CD14-positive monocyte (primary cell): ENCODE measurements around the gene GPR137B. TPM values are rescaled to one million over a fixed set of nuclear protein-coding genes. Genes with fewer than 3 reads are reported as not detected.
A peak's percentile ranks its signal among the peaks of the same experiment; 100 is the strongest.

ENCODE experiments used
- DNase-seq, 3 donors: peaks; one replicate each; pipeline ENCODE4 v3.0.0-alpha.2; 2011 to 2022
- H2AFZ ChIP-seq: 2 replicates; pipeline ENCODE4 v1.6.0; 2012; ENCODE audit warnings: mild to moderate bottlenecking, low read depth, low read length, inconsistent platforms; ENCODE audit not compliant: insufficient read depth, poor library complexity, severe bottlenecking
- H3K27ac ChIP-seq, 2 donors: 1 replicate in 1 of 2; 2 replicates in 1 of 2; pipeline ENCODE4 v1.5.1; 2012 to 2013; ENCODE audit warnings: low read length in 2 of 2, control low read depth in 1 of 2, inconsistent platforms in 1 of 2, low read depth in 1 of 2, mild to moderate bottlenecking in 1 of 2
- H3K27me3 ChIP-seq, 2 donors: one replicate each; pipeline versions ENCODE4 v1.6.0 to v1.6.1; 2011 to 2013; ENCODE audit warnings: low read length in 2 of 2; ENCODE audit not compliant: control insufficient read depth in 2 of 2, insufficient read depth in 2 of 2
- H3K36me3 ChIP-seq, 2 donors: replicated peaks in 1 of 2; 1 replicate in 1 of 2; 2 replicates in 1 of 2; pipeline versions ENCODE4 v1.5.1 to v1.6.1; 2012 to 2013; ENCODE audit warnings: low read length in 2 of 2, control low read depth in 1 of 2, inconsistent platforms in 1 of 2, mild to moderate bottlenecking in 1 of 2; ENCODE audit not compliant: insufficient read depth in 2 of 2, control insufficient read depth in 1 of 2
- H3K4me1 ChIP-seq, 2 donors: 1 replicate in 1 of 2; 2 replicates in 1 of 2; pipeline versions ENCODE4 v1.5.1 to v1.6.1; 2012 to 2013; ENCODE audit warnings: low read length in 2 of 2, control low read depth in 1 of 2, inconsistent platforms in 1 of 2, mild to moderate bottlenecking in 1 of 2, moderate library complexity in 1 of 2; ENCODE audit not compliant: insufficient read depth in 2 of 2, control insufficient read depth in 1 of 2
- H3K4me2 ChIP-seq: replicated peaks from 2 replicates; pipeline ENCODE3; 2012; ENCODE audit warnings: low read length, moderate library complexity, mild to moderate bottlenecking; ENCODE audit not compliant: poor library complexity, severe bottlenecking; ENCODE audit errors: extremely low read depth
- H3K4me3 ChIP-seq, 3 experiments: fragments of 200-600 bp in 1 of 3; sonication (generic) in 1 of 3; replicated peaks in 1 of 3; 1 replicate in 2 of 3; 2 replicates in 1 of 3; pipeline ENCODE4 v1.5.1; 2011 to 2013; ENCODE audit warnings: low read length in 3 of 3, mild to moderate bottlenecking in 3 of 3, control low read depth in 2 of 3, low read depth in 2 of 3, inconsistent platforms in 1 of 3, moderate library complexity in 1 of 3
- H3K79me2 ChIP-seq: 2 replicates; pipeline ENCODE4 v1.6.0; 2012; ENCODE audit warnings: mild to moderate bottlenecking, control low read depth, inconsistent platforms, low read length, moderate library complexity; ENCODE audit not compliant: insufficient read depth
- H3K9ac ChIP-seq: 2 replicates; pipeline ENCODE4 v1.6.0; 2017; ENCODE audit warnings: low read length, mild to moderate bottlenecking; ENCODE audit not compliant: insufficient read depth, poor library complexity, severe bottlenecking
- H3K9me3 ChIP-seq, 2 donors: replicated peaks in 1 of 2; 1 replicate in 1 of 2; 2 replicates in 1 of 2; pipeline versions ENCODE4 v1.5.1 to v1.6.1; 2012 to 2013; ENCODE audit warnings: low read length in 2 of 2, control low read depth in 1 of 2; ENCODE audit not compliant: control insufficient read depth in 1 of 2, insufficient read depth in 1 of 2
- H4K20me1 ChIP-seq: 2 replicates; pipeline ENCODE4 v1.6.0; 2012; ENCODE audit warnings: mild to moderate bottlenecking, low read length, control low read depth, moderate library complexity; ENCODE audit not compliant: insufficient read depth
- H3K27ac Mint-ChIP-seq, 7 donors: one replicate each; pipeline ENCODE4 v1.8.0; 2020; ENCODE audit warnings: mild to moderate bottlenecking in 7 of 7, mixed read lengths in 7 of 7, moderate library complexity in 6 of 7, inconsistent platforms in 2 of 7
- H3K27me3 Mint-ChIP-seq, 3 donors: one replicate each; pipeline ENCODE4 v1.8.0; 2021 to 2022; ENCODE audit warnings: low read depth in 3 of 3, mild to moderate bottlenecking in 3 of 3, mixed read lengths in 3 of 3, moderate library complexity in 3 of 3, inconsistent platforms in 1 of 3
- H3K36me3 Mint-ChIP-seq, 2 donors: one replicate each; pipeline ENCODE4 v1.8.0; 2020; ENCODE audit warnings: mixed read lengths in 2 of 2, inconsistent platforms in 1 of 2, mild to moderate bottlenecking in 1 of 2
- H3K4me1 Mint-ChIP-seq: one replicate; pipeline ENCODE4 v1.8.0; 2020; ENCODE audit warnings: mild to moderate bottlenecking, mixed read lengths
- H3K4me3 Mint-ChIP-seq, 2 donors: one replicate each; pipeline ENCODE4 v1.8.0; 2020; ENCODE audit warnings: mild to moderate bottlenecking in 2 of 2, mixed read lengths in 2 of 2, moderate library complexity in 1 of 2
- H3K9me3 Mint-ChIP-seq, 7 donors: one replicate each; pipeline ENCODE4 v1.8.0; 2020 to 2022; ENCODE audit warnings: mixed read lengths in 7 of 7, mild to moderate bottlenecking in 6 of 7, moderate library complexity in 6 of 7, inconsistent platforms in 2 of 7
- WGBS: methylation state at CpG from one replicate; pipeline ENCODE4 v1.1.5; 2013; ENCODE audit warnings: missing lambda C conversion rate; ENCODE audit not compliant: insufficient coverage; 5-methylcytosine and 5-hydroxymethylcytosine counted together
- intact Hi-C, 2 donors: fragments of 100-400 bp; cut with micrococcal nuclease; formaldehyde crosslinking; loops; one replicate each; pipeline versions ENCODE4 v1.15.0 to v1.15.1; 2023
- polyA plus RNA-seq, 3 donors: library from polyadenylated mRNA; depleted of rRNA in 1 of 3; unstranded in 2 of 3; stranded (reverse) in 1 of 3; fragments of 300-500 nt in 2 of 3; fragments of >200 nt in 1 of 3; fragmentation: Illumina TruSeq in 2 of 3; gene quantifications; 1 replicate in 2 of 3; 2 replicates in 1 of 3; pipeline ENCODE4 v1.2.3, GENCODE V29; 2012 to 2021
- TF ChIP-seq, protein P1 (sequence below): fragments of 200-600 bp; IDR thresholded peaks from one replicate; pipeline ENCODE4 v1.8.0; 2022; ENCODE audit warnings: antibody characterized with exemption, mild to moderate bottlenecking

The GPR137B gene
- polyA plus RNA-seq, 3 donors, result 7.5 to 10.8 (median 8.7) TPM

DNA sequence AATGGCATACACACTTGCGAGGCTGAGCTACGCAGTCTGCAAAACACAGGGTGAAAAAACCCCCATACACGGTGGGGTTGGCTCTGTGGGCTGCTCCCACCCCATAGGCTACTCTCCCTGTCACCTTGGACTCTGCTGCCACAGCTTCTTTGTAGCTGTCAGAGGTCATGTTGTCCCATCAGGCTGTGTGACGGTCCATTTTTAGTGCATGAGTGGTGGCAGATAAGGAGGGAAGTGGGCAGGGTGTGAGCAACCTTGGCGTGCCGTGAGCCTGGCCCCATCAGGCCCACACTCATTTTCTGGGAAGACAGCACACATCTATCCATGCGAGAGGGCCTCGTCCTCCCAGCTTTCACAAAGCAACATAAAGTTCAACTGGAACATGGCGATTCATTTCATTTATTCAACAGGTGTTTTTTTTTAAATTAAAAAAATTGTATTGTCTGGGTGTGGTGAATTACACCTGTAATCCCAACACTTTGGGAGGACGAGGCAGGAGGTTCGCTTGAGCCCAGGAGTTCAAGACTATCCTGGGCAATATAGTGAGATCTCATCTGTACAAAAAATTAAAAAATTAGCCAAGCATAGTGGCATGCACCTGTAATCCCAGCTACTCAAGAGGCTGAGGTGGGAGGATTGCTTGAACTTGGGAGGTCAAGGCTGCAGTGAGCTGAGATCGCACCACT is 9.5 kb downstream of the GPR137B start:
- TF ChIP-seq, protein P1, sequence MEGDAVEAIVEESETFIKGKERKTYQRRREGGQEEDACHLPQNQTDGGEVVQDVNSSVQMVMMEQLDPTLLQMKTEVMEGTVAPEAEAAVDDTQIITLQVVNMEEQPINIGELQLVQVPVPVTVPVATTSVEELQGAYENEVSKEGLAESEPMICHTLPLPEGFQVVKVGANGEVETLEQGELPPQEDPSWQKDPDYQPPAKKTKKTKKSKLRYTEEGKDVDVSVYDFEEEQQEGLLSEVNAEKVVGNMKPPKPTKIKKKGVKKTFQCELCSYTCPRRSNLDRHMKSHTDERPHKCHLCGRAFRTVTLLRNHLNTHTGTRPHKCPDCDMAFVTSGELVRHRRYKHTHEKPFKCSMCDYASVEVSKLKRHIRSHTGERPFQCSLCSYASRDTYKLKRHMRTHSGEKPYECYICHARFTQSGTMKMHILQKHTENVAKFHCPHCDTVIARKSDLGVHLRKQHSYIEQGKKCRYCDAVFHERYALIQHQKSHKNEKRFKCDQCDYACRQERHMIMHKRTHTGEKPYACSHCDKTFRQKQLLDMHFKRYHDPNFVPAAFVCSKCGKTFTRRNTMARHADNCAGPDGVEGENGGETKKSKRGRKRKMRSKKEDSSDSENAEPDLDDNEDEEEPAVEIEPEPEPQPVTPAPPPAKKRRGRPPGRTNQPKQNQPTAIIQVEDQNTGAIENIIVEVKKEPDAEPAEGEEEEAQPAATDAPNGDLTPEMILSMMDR, result no peak
- WGBS, result 96% methylated on average over 3 of the region's 12 CpGs
- Histone ChIP-seq H3K36me3 (no peaks in the 10 kb centered on the region), H3K79me2 (peaks cover 31% of the 10 kb centered on the region), H3K4me2 (no peak overlapping the region), H2AFZ (no peak overlapping the region), H3K9me3 (no peaks in the 10 kb centered on the region), H3K27me3 (no peaks in the 10 kb centered on the region), H3K27ac (no peak overlapping the region), H3K4me3 (no peak overlapping the region), H4K20me1 (peaks cover 94% of the 10 kb centered on the region), H3K4me1 (peaks cover 14 to 19% of the 10 kb centered on the region in 2 donors), H3K9ac (no peak overlapping the region)
- H3K36me3 Mint-ChIP-seq, result peaks cover 0 to 17% of the 10 kb centered on the region in 2 donors
- intact Hi-C loops, result no loop called here
- no peaks in the 10 kb centered on the region for H3K9me3 Mint-ChIP-seq
- no peak overlapping the region for H3K27ac Mint-ChIP-seq
- no peak for DNase-seq
- H3K4me1 Mint-ChIP-seq, result peaks cover 34% of the 10 kb centered on the region
- H3K27me3 Mint-ChIP-seq, result peaks cover 0 to 1% (median 0%) of the 10 kb centered on the region in 3 donors
- H3K4me3 Mint-ChIP-seq, result no peak overlapping the region

- Mint-ChIP-seq H3K4me3 (no peak overlapping the region), H3K36me3 (peaks cover 0 to 9% of the 10 kb centered on the region in 2 donors), H3K9me3 (no peaks in the 10 kb centered on the region), H3K27ac (peak overlapping the region in 1 of 7 donors; percentile 50), H3K27me3 (peaks cover 0 to 1% (median 0%) of the 10 kb centered on the region in 3 donors), H3K4me1 (peaks cover 29% of the 10 kb centered on the region)
- Histone ChIP-seq H3K9ac (no peak overlapping the region), H3K4me2 (no peak overlapping the region), H3K4me3 (no peak overlapping the region), H3K27ac (no peak overlapping the region), H3K4me1 (peaks cover 12 to 16% of the 10 kb centered on the region in 2 donors), H3K36me3 (no peaks in the 10 kb centered on the region), H3K9me3 (no peaks in the 10 kb centered on the region), H2AFZ (no peak overlapping the region), H3K79me2 (peaks cover 24% of the 10 kb centered on the region), H4K20me1 (peaks cover 80% of the 10 kb centered on the region), H3K27me3 (no peaks in the 10 kb centered on the region)
- intact Hi-C loops, result no loop called here
- TF ChIP-seq, protein P1, result no peak
- no peak for DNase-seq
- WGBS, result 95% methylated on average over 9 of the region's 13 CpGs
Observed at GRCh38 chr1:236154126-236154525, 11.8 kb downstream of the GPR137B start.
